ENCODE data around the gene RALGAPA1.

The RALGAPA1 gene

DNA sequence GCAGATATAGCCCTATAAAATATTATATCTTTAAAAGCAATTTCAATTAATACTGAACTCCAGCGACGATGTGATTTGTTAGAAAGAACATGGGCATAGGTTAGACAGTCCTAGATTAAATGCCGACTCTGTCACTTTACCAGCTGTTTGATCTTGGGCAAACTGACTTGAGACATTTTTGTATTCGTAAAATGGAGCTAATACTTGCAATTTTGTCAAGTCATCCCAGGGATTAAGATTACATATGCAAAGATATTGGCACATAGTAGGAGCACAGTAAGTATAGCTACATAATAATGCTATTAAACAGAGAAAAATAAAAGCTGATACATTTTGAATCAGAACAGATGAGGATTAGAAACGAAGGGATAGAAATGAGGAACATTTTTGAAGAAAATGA, 266.1 kb downstream of the RALGAPA1 start:
- TF ChIP-seq, protein P1, sequence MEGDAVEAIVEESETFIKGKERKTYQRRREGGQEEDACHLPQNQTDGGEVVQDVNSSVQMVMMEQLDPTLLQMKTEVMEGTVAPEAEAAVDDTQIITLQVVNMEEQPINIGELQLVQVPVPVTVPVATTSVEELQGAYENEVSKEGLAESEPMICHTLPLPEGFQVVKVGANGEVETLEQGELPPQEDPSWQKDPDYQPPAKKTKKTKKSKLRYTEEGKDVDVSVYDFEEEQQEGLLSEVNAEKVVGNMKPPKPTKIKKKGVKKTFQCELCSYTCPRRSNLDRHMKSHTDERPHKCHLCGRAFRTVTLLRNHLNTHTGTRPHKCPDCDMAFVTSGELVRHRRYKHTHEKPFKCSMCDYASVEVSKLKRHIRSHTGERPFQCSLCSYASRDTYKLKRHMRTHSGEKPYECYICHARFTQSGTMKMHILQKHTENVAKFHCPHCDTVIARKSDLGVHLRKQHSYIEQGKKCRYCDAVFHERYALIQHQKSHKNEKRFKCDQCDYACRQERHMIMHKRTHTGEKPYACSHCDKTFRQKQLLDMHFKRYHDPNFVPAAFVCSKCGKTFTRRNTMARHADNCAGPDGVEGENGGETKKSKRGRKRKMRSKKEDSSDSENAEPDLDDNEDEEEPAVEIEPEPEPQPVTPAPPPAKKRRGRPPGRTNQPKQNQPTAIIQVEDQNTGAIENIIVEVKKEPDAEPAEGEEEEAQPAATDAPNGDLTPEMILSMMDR (IDR thresholded peaks at IDR 0.05; ENCODE audit: low read depth, low read length), result no peak
- no peak for TF ChIP-seq EZH2phosphoT487 (IDR thresholded peaks at IDR 0.05; ENCODE audit: low read depth)
- H3K27me3 ChIP-seq (ENCODE audit: low read depth, low read length), result no peaks in the 10 kb centered on the region
- no peaks in the 10 kb centered on the region for H3K9me3 ChIP-seq (ENCODE audit: insufficient read depth, low read length)
- H3K4me2 ChIP-seq (ENCODE audit: low read length), result no peak overlapping the region
- no peak overlapping the region for H3K4me3 ChIP-seq (ENCODE audit: low read length)
- H4K20me1 ChIP-seq (ENCODE audit: insufficient read depth, low read length), result no peaks in the 10 kb centered on the region
- H3K79me2 ChIP-seq (ENCODE audit: low read length), result no peaks in the 10 kb centered on the region
- peaks cover 6% of the 10 kb centered on the region for H3K4me1 ChIP-seq (ENCODE audit: low read length)
- no peak overlapping the region for H2AFZ ChIP-seq (ENCODE audit: low read depth, low read length)
- no peak overlapping the region for H3K9ac ChIP-seq (ENCODE audit: low read length)
- H3K36me3 ChIP-seq (replicated peaks; ENCODE audit: low read depth, low read length), result no peaks in the 10 kb centered on the region
- H3K27ac ChIP-seq (ENCODE audit: low read length), result no peak overlapping the region

DNA sequence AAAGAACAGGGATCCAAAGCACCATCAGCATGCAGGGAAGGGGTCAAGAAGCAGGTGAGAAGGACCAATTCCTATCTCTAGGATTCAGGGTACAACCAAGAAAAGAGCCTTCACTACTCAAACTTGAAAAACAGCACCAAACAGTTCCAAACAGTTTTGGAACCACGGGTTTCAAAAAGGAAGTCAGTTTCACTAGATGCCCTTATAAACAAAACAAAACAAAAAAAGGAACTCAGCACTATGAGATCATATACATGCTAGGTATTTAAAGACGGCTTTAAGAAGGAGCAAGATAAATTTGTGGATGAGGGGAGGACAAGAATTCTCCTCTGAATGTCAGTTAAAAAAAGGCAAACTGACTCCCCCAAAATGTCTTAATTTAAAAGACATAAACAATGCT, 269.1 kb downstream of the RALGAPA1 start:
- Histone ChIP-seq H4K20me1 (ENCODE audit: insufficient read depth, low read length) (no peaks in the 10 kb centered on the region), H3K36me3 (replicated peaks; ENCODE audit: low read depth, low read length) (no peaks in the 10 kb centered on the region), H3K9ac (ENCODE audit: low read length) (no peak overlapping the region), H3K79me2 (ENCODE audit: low read length) (no peaks in the 10 kb centered on the region), H2AFZ (ENCODE audit: low read depth, low read length) (no peak overlapping the region), H3K27ac (ENCODE audit: low read length) (no peak overlapping the region), H3K9me3 (ENCODE audit: insufficient read depth, low read length) (no peaks in the 10 kb centered on the region), H3K4me3 (ENCODE audit: low read length) (no peak overlapping the region), H3K27me3 (ENCODE audit: low read depth, low read length) (no peaks in the 10 kb centered on the region), H3K4me1 (ENCODE audit: low read length) (peaks cover 5% of the 10 kb centered on the region), H3K4me2 (ENCODE audit: low read length) (no peak overlapping the region)
- TF ChIP-seq EZH2phosphoT487 (IDR thresholded peaks at IDR 0.05; ENCODE audit: low read depth), result no peak
- TF ChIP-seq, protein P1 (IDR thresholded peaks at IDR 0.05; ENCODE audit: low read depth, low read length), result no peak

DNA sequence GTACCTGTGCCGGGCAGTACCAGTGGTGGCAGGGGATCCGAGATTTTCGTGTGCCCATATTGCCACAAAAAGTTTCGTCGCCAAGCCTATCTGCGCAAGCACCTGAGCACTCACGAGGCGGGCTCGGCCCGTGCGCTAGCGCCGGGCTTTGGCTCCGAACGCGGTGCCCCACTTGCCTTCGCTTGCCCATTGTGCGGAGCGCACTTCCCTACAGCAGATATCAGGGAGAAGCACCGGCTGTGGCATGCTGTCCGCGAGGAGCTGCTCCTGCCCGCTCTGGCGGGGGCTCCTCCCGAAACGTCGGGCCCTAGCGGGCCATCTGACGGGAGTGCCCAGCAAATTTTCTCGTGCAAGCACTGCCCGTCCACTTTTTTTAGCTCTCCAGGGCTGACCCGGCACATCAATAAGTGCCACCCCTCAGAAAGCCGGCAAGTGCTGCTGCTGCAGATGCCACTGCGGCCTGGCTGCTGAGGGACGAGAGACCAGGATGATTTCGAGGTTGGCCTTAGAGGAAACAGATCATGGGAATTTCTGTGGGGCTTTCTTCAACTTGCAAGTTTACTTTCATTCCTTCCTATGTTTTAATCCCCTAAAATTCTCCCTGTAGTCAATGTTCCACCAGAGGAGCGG, 273.5 kb downstream of the RALGAPA1 start:
- no peak overlapping the region for H2AFZ ChIP-seq (ENCODE audit: low read depth, low read length)
- no peaks in the 10 kb centered on the region for H4K20me1 ChIP-seq (ENCODE audit: insufficient read depth, low read length)
- H3K4me2 ChIP-seq (ENCODE audit: low read length), result no peak overlapping the region
- H3K4me1 ChIP-seq (ENCODE audit: low read length), result peaks cover 9% of the 10 kb centered on the region
- no peaks in the 10 kb centered on the region for H3K36me3 ChIP-seq (replicated peaks; ENCODE audit: low read depth, low read length)
- H3K4me3 ChIP-seq (ENCODE audit: low read length), result no peak overlapping the region
- H3K9ac ChIP-seq (ENCODE audit: low read length), result no peak overlapping the region
- no peaks in the 10 kb centered on the region for H3K79me2 ChIP-seq (ENCODE audit: low read length)
- peaks cover 14% of the 10 kb centered on the region; the same call in 1 of the 2 replicates for H3K27me3 ChIP-seq (ENCODE audit: low read depth, low read length)
- H3K27ac ChIP-seq (ENCODE audit: low read length), result no peak overlapping the region
- no peaks in the 10 kb centered on the region for H3K9me3 ChIP-seq (ENCODE audit: insufficient read depth, low read length)
- TF ChIP-seq, protein P1 (IDR thresholded peaks at IDR 0.05; ENCODE audit: low read depth, low read length), result no peak
- TF ChIP-seq EZH2phosphoT487 (IDR thresholded peaks at IDR 0.05; ENCODE audit: low read depth), result no peak

DNA sequence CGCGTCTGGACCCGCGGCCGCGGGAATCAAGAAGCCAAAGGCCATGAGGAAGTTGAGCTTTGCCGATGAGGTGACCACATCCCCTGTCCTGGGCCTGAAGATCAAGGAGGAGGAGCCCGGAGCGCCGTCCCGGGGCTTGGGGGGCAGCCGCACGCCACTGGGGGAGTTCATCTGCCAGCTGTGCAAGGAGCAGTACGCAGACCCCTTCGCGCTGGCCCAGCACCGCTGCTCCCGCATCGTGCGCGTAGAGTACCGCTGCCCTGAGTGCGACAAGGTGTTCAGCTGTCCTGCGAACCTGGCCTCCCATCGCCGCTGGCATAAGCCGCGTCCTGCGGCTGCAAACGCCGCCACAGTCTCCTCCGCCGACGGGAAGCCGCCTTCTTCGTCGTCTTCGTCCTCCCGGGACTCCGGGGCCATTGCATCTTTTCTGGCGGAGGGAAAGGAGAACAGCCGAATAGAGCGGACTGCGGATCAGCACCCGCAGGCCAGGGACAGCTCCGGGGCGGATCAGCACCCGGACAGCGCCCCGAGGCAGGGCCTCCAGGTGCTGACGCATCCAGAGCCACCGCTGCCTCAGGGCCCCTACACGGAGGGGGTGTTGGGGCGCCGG, 274.1 kb downstream of the RALGAPA1 start:
- TF ChIP-seq EZH2phosphoT487 (IDR thresholded peaks at IDR 0.05; ENCODE audit: low read depth), result no peak
- TF ChIP-seq, protein P1 (IDR thresholded peaks at IDR 0.05; ENCODE audit: low read depth, low read length), result no peak
- Histone ChIP-seq H3K27ac (ENCODE audit: low read length) (no peak overlapping the region), H3K4me3 (ENCODE audit: low read length) (no peak overlapping the region), H3K4me1 (ENCODE audit: low read length) (peaks cover 7% of the 10 kb centered on the region), H3K27me3 (ENCODE audit: low read depth, low read length) (peaks cover 14% of the 10 kb centered on the region; the same call in 1 of the 2 replicates), H3K36me3 (replicated peaks; ENCODE audit: low read depth, low read length) (no peaks in the 10 kb centered on the region), H2AFZ (ENCODE audit: low read depth, low read length) (no peak overlapping the region), H3K9me3 (ENCODE audit: insufficient read depth, low read length) (no peaks in the 10 kb centered on the region), H3K9ac (ENCODE audit: low read length) (no peak overlapping the region), H3K79me2 (ENCODE audit: low read length) (no peaks in the 10 kb centered on the region), H4K20me1 (ENCODE audit: insufficient read depth, low read length) (no peaks in the 10 kb centered on the region), H3K4me2 (ENCODE audit: low read length) (no peak overlapping the region)
